Colonic mucosa (tissue), 4 donors: ENCODE measurements around the gene MS4A6E. TPM values are rescaled to one million over a fixed set of nuclear protein-coding genes. Genes with fewer than 3 reads are reported as not detected.

ENCODE experiments used
- DNase-seq: peaks from one replicate; pipeline ENCODE4 v3.0.0-alpha.2; 2020
- H3K27ac ChIP-seq: fragments of 200-600 bp; one replicate; pipeline ENCODE4 v1.8.0; 2021
- H3K27me3 ChIP-seq: fragments of 200-600 bp; one replicate; pipeline ENCODE4 v1.8.0; 2021
- H3K36me3 ChIP-seq: fragments of 200-600 bp; one replicate; pipeline ENCODE4 v1.8.0; 2021
- H3K4me1 ChIP-seq: fragments of 200-600 bp; one replicate; pipeline ENCODE4 v1.8.0; 2021; ENCODE audit warnings: mild to moderate bottlenecking
- H3K4me3 ChIP-seq: fragments of 200-600 bp; one replicate; pipeline ENCODE4 v1.8.0; 2021
- H3K9ac ChIP-seq, 2 donors: one replicate each; pipeline ENCODE4 v1.7.0; 2013; ENCODE audit warnings: control low read depth in 2 of 2, low read depth in 2 of 2, low read length in 2 of 2
- H3K9me3 ChIP-seq: fragments of 200-600 bp; one replicate; pipeline ENCODE4 v1.8.0; 2021
- intact Hi-C: fragments of 100-400 bp; cut with DNase I; formaldehyde crosslinking; loops from one replicate; pipeline ENCODE4 v1.14.1; 2022
- total RNA-seq, 2 donors: library from RNA; stranded (reverse); fragmentation: NEBNext Ultra II Directional in 1 of 2; extraction: Animal tissue kit (Norgen Biotek cat#: 25700) in 1 of 2; gene quantifications; one replicate each; pipeline ENCODE4 v1.2.1, GENCODE V29; 2021
- TF ChIP-seq, protein P1 (sequence below): fragments of 200-600 bp; IDR thresholded peaks from one replicate; pipeline ENCODE4 v1.8.0; 2022; ENCODE audit warnings: antibody characterized with exemption, mild to moderate bottlenecking
- donor health status: healthy.
- donor health status: DM: no; HTN: no; CAD: no.
- donor health status: DM: no; HTN: no; CAD: no.

Gene MS4A6E
- total RNA-seq, 2 donors from 2014 or later: not detected

DNA sequence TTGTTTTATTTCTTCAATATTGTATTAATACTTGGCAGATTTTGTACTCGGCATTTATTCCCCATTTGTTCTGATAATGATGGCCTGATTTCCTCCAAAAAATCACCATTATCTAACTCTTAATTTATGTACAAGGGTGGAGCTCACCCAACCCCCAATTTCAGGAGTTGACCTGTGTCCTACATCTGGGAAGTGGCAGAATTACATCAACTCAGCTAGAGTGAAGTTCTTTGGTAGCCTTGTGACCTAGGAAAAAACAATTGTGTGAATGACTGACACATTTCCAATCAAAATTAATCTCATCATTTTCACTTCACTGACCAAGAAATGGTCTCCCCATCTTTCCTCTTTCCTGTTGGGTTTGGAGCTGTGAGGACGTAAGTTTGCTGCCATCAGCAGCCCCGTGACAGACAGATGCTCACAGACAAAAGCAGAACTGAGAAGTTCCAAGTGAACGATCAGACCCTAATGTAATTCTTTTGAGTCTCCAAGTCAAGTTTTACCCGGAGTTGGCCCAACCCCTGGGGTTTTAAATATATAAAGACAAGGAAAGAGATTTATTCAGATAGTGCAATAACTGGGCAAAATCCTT, 16.6 kb upstream of the MS4A6E start:
- Histone ChIP-seq H3K36me3 (no peaks in the 10 kb centered on the region), H3K27ac (no peak overlapping the region)
- DNase-seq: no peak

DNA sequence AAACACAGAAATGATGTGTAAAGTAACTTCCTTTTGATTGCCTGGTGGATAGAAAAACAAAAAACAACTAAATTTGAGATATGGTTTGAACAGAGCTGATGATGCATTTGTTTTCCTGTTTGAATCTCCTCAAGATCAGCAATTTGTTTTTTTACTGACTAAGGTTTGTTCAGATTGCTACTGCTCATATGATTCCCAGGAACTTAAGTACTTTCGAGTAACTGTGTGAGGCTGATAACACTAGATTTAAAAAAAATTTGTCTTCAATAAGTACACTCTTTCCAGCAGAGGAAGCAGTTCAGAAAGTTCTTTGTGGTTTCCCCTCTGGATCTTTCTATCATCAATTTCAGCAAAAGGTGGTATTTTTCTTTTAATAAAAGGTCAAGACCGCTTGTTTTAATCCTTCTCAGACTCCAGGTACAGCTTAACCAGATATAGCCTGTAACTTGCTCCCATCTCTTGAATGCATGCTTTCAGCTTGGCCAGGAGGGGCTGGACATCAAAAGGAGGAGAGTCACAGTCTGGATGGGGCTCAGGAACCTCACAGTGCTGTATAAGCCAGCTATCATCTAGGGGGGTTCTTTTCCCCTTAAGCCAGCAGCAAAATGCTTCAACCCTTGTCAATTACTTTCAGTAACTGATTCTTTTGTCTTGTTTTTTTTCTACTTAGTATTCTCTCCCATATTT, 12.3 kb upstream of the MS4A6E start:
- Histone ChIP-seq H3K4me3 (no peak overlapping the region), H3K27ac (peak overlapping the region; percentile 17), H3K9me3 (no peaks in the 10 kb centered on the region), H3K4me1 (no peaks in the 10 kb centered on the region), H3K36me3 (no peaks in the 10 kb centered on the region), H3K27me3 (no peaks in the 10 kb centered on the region), H3K9ac (no peak overlapping the region)
- TF ChIP-seq, protein P1, sequence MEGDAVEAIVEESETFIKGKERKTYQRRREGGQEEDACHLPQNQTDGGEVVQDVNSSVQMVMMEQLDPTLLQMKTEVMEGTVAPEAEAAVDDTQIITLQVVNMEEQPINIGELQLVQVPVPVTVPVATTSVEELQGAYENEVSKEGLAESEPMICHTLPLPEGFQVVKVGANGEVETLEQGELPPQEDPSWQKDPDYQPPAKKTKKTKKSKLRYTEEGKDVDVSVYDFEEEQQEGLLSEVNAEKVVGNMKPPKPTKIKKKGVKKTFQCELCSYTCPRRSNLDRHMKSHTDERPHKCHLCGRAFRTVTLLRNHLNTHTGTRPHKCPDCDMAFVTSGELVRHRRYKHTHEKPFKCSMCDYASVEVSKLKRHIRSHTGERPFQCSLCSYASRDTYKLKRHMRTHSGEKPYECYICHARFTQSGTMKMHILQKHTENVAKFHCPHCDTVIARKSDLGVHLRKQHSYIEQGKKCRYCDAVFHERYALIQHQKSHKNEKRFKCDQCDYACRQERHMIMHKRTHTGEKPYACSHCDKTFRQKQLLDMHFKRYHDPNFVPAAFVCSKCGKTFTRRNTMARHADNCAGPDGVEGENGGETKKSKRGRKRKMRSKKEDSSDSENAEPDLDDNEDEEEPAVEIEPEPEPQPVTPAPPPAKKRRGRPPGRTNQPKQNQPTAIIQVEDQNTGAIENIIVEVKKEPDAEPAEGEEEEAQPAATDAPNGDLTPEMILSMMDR: no peak
- DNase-seq: no peak
- intact Hi-C loops: no loop called here

More for the DNA sequence above, 16.6 kb upstream of the MS4A6E start:
- Histone ChIP-seq H3K4me3 (no peak overlapping the region), H3K4me1 (no peaks in the 10 kb centered on the region), H3K27me3 (no peaks in the 10 kb centered on the region), H3K9ac (no peak overlapping the region), H3K9me3 (no peaks in the 10 kb centered on the region)
- TF ChIP-seq, protein P1: no peak
- intact Hi-C loops: no loop called here

DNA sequence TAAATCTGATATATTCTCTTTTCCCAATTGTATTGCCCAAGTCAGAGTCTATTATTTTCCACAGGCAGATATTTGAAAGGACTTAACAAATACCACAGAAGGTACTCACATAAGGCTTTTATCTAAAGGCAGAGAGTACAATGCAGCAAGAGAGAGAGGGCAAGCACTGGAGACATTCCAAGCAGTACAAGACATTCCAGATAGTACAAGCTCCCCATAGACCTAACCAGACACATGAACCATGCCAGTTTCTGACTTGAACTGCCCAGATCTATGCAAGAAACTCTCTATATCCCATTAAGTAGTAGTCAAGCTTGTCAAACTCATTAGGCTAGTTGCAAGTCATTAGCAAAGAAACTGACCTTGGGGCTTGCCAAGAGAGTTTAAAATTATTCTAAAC, 11.2 kb upstream of the MS4A6E start:
- DNase-seq: no peak

DNA sequence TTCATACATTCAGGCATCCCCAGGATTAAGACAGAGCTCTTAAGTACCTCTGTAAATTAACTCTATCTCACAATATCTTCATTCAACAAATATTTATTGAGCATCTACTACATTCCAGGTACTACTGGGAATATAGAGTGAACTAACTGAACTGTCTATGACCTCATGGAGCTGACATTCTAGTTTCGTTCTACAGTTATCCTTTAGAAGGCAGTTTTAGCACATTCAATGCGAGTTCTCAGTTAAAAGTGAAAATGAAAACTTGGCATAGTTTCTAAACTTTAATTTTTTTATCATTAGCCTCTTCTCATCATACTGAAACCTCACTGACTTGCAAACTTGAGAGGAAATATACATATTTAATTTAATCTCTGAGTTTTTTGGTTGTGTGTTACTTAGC, 10.7 kb upstream of the MS4A6E start:
- intact Hi-C loops: no loop called here
- no peaks in the 10 kb centered on the region for H3K9me3 ChIP-seq
- no peaks in the 10 kb centered on the region for H3K27me3 ChIP-seq
- no peaks in the 10 kb centered on the region for H3K36me3 ChIP-seq
- DNase-seq: no peak
- H3K9ac ChIP-seq: no peak overlapping the region
- no peak overlapping the region for H3K4me3 ChIP-seq
- H3K27ac ChIP-seq: no peak overlapping the region
- TF ChIP-seq, protein P1: no peak
- no peaks in the 10 kb centered on the region for H3K4me1 ChIP-seq

More for the DNA sequence above, 11.2 kb upstream of the MS4A6E start:
- intact Hi-C loops: no loop called here
- no peaks in the 10 kb centered on the region for H3K4me1 ChIP-seq
- no peaks in the 10 kb centered on the region for H3K27me3 ChIP-seq
- H3K9ac ChIP-seq: no peak overlapping the region
- no peak overlapping the region for H3K27ac ChIP-seq
- no peaks in the 10 kb centered on the region for H3K9me3 ChIP-seq
- H3K4me3 ChIP-seq: no peak overlapping the region
- H3K36me3 ChIP-seq: no peaks in the 10 kb centered on the region
- TF ChIP-seq, protein P1: no peak

DNA sequence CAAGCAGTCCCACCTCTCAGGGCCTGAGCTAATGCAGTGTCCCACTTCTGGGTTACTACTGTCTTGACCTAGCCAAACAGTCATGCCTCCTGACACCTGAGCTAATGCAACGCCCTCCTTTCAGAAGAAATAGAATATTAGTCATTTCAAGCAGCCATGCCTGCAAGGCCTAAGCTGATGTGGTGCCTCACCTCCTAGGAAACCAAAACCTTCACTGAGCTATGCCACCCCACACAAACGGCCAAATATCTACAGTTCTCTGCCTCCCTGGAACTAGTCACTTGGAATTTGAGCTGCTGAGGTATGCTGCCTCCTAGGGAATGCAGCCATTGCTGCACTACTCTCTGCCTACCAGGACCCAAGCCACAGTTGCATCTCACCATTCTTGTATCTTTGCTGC, 8.3 kb upstream of the MS4A6E start:
- Histone ChIP-seq H3K27me3 (no peaks in the 10 kb centered on the region), H3K4me1 (no peaks in the 10 kb centered on the region), H3K9ac (no peak overlapping the region), H3K36me3 (no peaks in the 10 kb centered on the region), H3K27ac (no peak overlapping the region), H3K4me3 (no peak overlapping the region), H3K9me3 (no peaks in the 10 kb centered on the region)
- TF ChIP-seq, protein P1: no peak
- DNase-seq: no peak
- intact Hi-C loops: no loop called here
